K562 (cell line): ENCODE measurements around the gene FSTL1. TPM values are rescaled to one million over a fixed set of nuclear protein-coding genes. Genes with fewer than 3 reads are reported as not detected.

Experiments
- ATAC-seq: fragments of 200-7000 bp; cut with Tn5 transposase; 3 replicates; pipeline ENCODE4 v1.9.1; 2020; ENCODE audit warnings: moderate library complexity
- BruUV-seq: library from RNA; stranded (reverse); fragments of 400-500 nt; replicated peaks from 2 replicates; lab custom pipeline; 2021; lab: Mats Ljungman, UMichigan
- CTCF ChIA-PET: fragments of 300-600 bp; formaldehyde crosslinking; extraction: SDS; loops from one replicate; lab custom pipeline; 2021; ENCODE audit warnings: low intra/inter-chr PET ratio; lab: Yijun Ruan, JAX
- POLR2A ChIA-PET: fragments of 300-600, 350-650 bp; sonication (Branson Sonifier 250); formaldehyde crosslinking; extraction: SDS; loops from one replicate; lab custom pipeline; 2021; ENCODE audit warnings: antibody characterized with exemption, inconsistent platforms; lab: Yijun Ruan, JAX
- DNase-seq, 4 experiments: peaks; one replicate each; pipeline versions ENCODE4 v3.0.0 to v3.0.0-alpha.2; 2011 to 2018; ENCODE audit warnings: low spot score in 3 of 4, mixed read lengths in 3 of 4; ENCODE audit errors: extremely low read depth in 1 of 4
- FAIRE-seq: peaks from 2 replicates; lab custom pipeline; 2011; peaks lifted over from hg19 to GRCh38; lab: Jason Lieb, UNC
- H2AFZ ChIP-seq: 2 replicates; pipeline ENCODE4 v1.6.0; 2011; ENCODE audit warnings: low read depth, low read length, control low read depth, inconsistent platforms
- H3K27ac ChIP-seq: fragments of 200-600 bp; 3 replicates; pipeline ENCODE4 v1.8.0; 2011; ENCODE audit warnings: low read depth, mild to moderate bottlenecking, control low read depth, inconsistent platforms, low read length, moderate library complexity, mixed read lengths; ENCODE audit errors: extremely low read depth
- H3K27me3 ChIP-seq, 2 experiments: fragments of 300-600 bp in 1 of 2; 2 replicates in 1 of 2; 3 replicates in 1 of 2; pipeline versions ENCODE4 v1.6.0 to v1.8.0; 2011; ENCODE audit warnings: inconsistent platforms in 2 of 2, low read length in 2 of 2, mild to moderate bottlenecking in 1 of 2, mixed read lengths in 1 of 2, moderate library complexity in 1 of 2; ENCODE audit not compliant: control insufficient read depth in 2 of 2, insufficient read depth in 2 of 2
- H3K36me3 ChIP-seq: fragments of 300-600 bp; 3 replicates; pipeline ENCODE4 v1.8.0; 2011; ENCODE audit warnings: mild to moderate bottlenecking, low read length, inconsistent platforms; ENCODE audit not compliant: control insufficient read depth, insufficient read depth
- H3K4me1 ChIP-seq, 2 experiments: fragments of 200-600 bp in 1 of 2; replicated peaks in 1 of 2; 2 replicates in 1 of 2; 3 replicates in 1 of 2; pipeline versions ENCODE4 v1.5.1 to v1.8.0; 2011; ENCODE audit warnings: inconsistent platforms in 2 of 2, low read length in 2 of 2, mild to moderate bottlenecking in 1 of 2, mixed read lengths in 1 of 2, moderate library complexity in 1 of 2; ENCODE audit not compliant: control insufficient read depth in 2 of 2, insufficient read depth in 2 of 2
- H3K4me2 ChIP-seq: 2 replicates; pipeline ENCODE4 v1.6.1; 2011; ENCODE audit warnings: low read length, control low read depth, inconsistent platforms, mixed read lengths; ENCODE audit not compliant: insufficient read depth
- H3K4me3 ChIP-seq: fragments of 200-600 bp; sonication (generic), shearing (Covaris generic); 2 replicates; pipeline ENCODE4 v1.5.1; 2016; ENCODE audit warnings: control low read depth, inconsistent platforms
- H3K79me2 ChIP-seq: fragments of 200-600 bp; 3 replicates; pipeline ENCODE4 v1.8.0; 2011; ENCODE audit warnings: low read length, inconsistent platforms; ENCODE audit not compliant: control insufficient read depth, insufficient read depth
- H3K9ac ChIP-seq, 2 experiments: 2 replicates each; pipeline versions ENCODE4 v1.6.0 to v1.6.1; 2011; ENCODE audit warnings: low read depth in 2 of 2, low read length in 2 of 2, control low read depth in 1 of 2, inconsistent platforms in 1 of 2, mild to moderate bottlenecking in 1 of 2, mixed read lengths in 1 of 2; ENCODE audit not compliant: insufficient read depth in 1 of 2
- H3K9me1 ChIP-seq: one replicate; pipeline ENCODE4 v1.6.0; 2011; ENCODE audit warnings: inconsistent platforms, mild to moderate bottlenecking, low read length, moderate library complexity; ENCODE audit not compliant: control insufficient read depth, insufficient read depth
- H3K9me3 ChIP-seq: replicated peaks from 2 replicates; pipeline ENCODE4 v1.5.1; 2011; ENCODE audit warnings: low read depth, low read length, inconsistent platforms; ENCODE audit not compliant: control insufficient read depth, insufficient read depth
- H4K20me1 ChIP-seq: replicated peaks from 2 replicates; pipeline ENCODE4 v1.6.1; 2011; ENCODE audit warnings: low read length, inconsistent platforms, mixed read lengths; ENCODE audit not compliant: control insufficient read depth, insufficient read depth
- ARNT ChIP-seq, 2 experiments: fragments of 450-650 bp; IDR thresholded peaks; 2 replicates each; pipeline ENCODE4 v1.6.1; 2016; ENCODE audit warnings: mild to moderate bottlenecking in 1 of 2
- FOSL1 ChIP-seq: fragments of 200-800 bp; sonication (Bioruptor generic); conservative IDR thresholded peaks from 2 replicates; pipeline ENCODE4 v1.6.1; 2016; ENCODE audit warnings: missing genetic modification characterization, missing compliant biosample characterization
- FOXA3 ChIP-seq, 2 experiments: fragments of 450-650 bp in 1 of 2; sonication (generic) in 1 of 2; formaldehyde crosslinking; IDR thresholded peaks in 1 of 2; conservative IDR thresholded peaks in 1 of 2; 2 replicates each; pipeline versions ENCODE4 v1.4.0 to v1.8.0; 2020 to 2022; ENCODE audit warnings: mild to moderate bottlenecking in 2 of 2, missing genetic modification reagents in 1 of 2
- HNRNPH1 ChIP-seq: fragments of 200-400 bp; formaldehyde crosslinking; optimal IDR thresholded peaks from 2 replicates; pipeline ENCODE3; 2017; ENCODE audit warnings: low read depth, mild to moderate bottlenecking, low read length, moderate library complexity
- RBM34 ChIP-seq: fragments of 200-400 bp; formaldehyde crosslinking; IDR thresholded peaks from 2 replicates; pipeline ENCODE4 v1.6.1; 2018; ENCODE audit warnings: low read length, borderline replicate concordance; ENCODE audit not compliant: insufficient read depth
- SRSF9 ChIP-seq: fragments of 200-400 bp; formaldehyde crosslinking; IDR thresholded peaks from 2 replicates; pipeline ENCODE4 v1.6.1; 2017; ENCODE audit warnings: low read depth, low read length, borderline replicate concordance
- TRIM28 ChIP-seq: fragments of 450-650 bp; IDR thresholded peaks from 2 replicates; pipeline ENCODE4 v1.6.1; 2017
- WGBS: fragments of 100-300 bp; shearing (Covaris generic); methylation state at CpG from one replicate; pipeline ENCODE4 v1.1.6; 2016; ENCODE audit warnings: low coverage, mixed read lengths; ENCODE audit not compliant: insufficient coverage; ENCODE audit errors: missing lambda C conversion rate; 5-methylcytosine and 5-hydroxymethylcytosine counted together
- in situ Hi-C: fragments of 300-500 bp; cut with MboI; formaldehyde crosslinking; loops from 4 replicates; pipeline ENCODE4 v1.15.0; 2018; ENCODE audit warnings: inconsistent platforms, mixed read lengths
- intact Hi-C: fragments of 100-400 bp; cut with micrococcal nuclease; formaldehyde crosslinking; loops from 2 replicates; pipeline ENCODE4 v1.14.2; 2022
- polyA plus RNA-seq, 8 experiments: library from polyadenylated mRNA; depleted of rRNA in 4 of 8; stranded (reverse) in 5 of 8; unstranded in 3 of 8; fragments of >200 nt; fragmentation: Nextera tagmentation in 2 of 8; fragmentation: Illumina TruSeq in 1 of 8; extraction: Ambion mirVana in 2 of 8; extraction: Trizol in 1 of 8; gene quantifications; 2 replicates each; pipeline versions ENCODE4 v1.2.1 to v1.2.3, GENCODE V29; 2011 to 2014; ENCODE audit warnings: inconsistent platforms in 1 of 8, missing spikeins in 1 of 8
- total RNA-seq, 7 experiments: library from RNA; depleted of rRNA in 6 of 7; stranded (reverse); fragments of >200 nt in 6 of 7; fragmentation: Illumina TruSeq in 2 of 7; extraction: Trizol in 2 of 7; gene quantifications; 2 replicates each; pipeline versions ENCODE4 v1.2.1 to v1.2.3, GENCODE V29; 2011 to 2021; ENCODE audit warnings: low replicate concordance in 1 of 7
- TF ChIP-seq, protein P1 (sequence below): sonication (generic); formaldehyde crosslinking; IDR thresholded peaks from 2 replicates; pipeline ENCODE4 v1.8.0; 2022; ENCODE audit warnings: missing genetic modification reagents, mild to moderate bottlenecking, borderline replicate concordance
- TF ChIP-seq, protein P2 (sequence below), 3 experiments: IDR thresholded peaks in 2 of 3; conservative IDR thresholded peaks in 1 of 3; 2 replicates each; pipeline ENCODE4 v1.5.1; 2011 to 2012; ENCODE audit warnings: low read length in 3 of 3, mild to moderate bottlenecking in 3 of 3, control low read depth in 2 of 3, improper control_type of control experiment in 1 of 3, inconsistent platforms in 1 of 3, low read depth in 1 of 3, mixed read lengths in 1 of 3, moderate library complexity in 1 of 3; ENCODE audit not compliant: insufficient read depth in 2 of 3
- TF ChIP-seq, protein P3 (sequence below): fragments of 200-400 bp; formaldehyde crosslinking; IDR thresholded peaks from 2 replicates; pipeline ENCODE4 v1.6.1; 2017; ENCODE audit warnings: mild to moderate bottlenecking, low read depth, low read length, moderate library complexity

FSTL1 gene
- total and polyA plus RNA-seq, 9 of the 15 experiments (the other 6 are each of a cell fraction or from before 2014, with no cell fraction given), result 0.01 to 0.58 (median 0.08) TPM; not detected in 2

DNA sequence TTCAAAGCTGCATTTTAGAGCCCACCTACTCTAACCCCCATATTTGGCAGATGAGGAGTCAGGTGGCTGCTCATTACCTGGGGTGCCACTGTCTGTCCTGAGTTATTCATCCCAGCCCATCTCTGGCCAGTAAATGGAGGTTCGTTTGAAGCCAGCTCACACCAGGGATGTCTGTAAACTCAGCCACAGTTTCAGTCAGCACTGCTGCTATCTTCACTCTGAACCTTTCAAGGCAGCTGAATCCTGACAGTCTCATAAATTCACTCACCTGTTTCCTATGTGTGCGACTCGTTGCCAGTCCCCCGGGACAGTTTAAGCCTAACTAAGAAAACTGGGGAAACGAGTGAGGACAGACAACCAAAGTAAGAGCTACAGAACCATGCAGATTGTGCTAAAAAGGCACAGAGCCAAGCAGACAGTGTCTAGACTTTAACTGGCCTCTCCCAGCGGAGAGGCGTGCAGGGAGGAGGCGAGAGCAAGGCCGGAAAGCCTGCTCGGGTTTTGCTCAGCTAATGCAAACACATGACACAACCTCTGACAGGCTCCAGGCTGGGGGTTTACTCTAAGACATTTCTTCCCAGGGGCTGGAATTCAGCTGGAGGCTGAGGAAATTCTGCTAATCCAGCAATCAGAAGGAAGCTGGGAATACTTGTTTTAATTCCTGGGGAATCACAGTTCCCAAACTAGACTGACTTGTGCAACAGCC lies 12.0 kb downstream of the FSTL1 start (continued):
- TF ChIP-seq, protein P1, sequence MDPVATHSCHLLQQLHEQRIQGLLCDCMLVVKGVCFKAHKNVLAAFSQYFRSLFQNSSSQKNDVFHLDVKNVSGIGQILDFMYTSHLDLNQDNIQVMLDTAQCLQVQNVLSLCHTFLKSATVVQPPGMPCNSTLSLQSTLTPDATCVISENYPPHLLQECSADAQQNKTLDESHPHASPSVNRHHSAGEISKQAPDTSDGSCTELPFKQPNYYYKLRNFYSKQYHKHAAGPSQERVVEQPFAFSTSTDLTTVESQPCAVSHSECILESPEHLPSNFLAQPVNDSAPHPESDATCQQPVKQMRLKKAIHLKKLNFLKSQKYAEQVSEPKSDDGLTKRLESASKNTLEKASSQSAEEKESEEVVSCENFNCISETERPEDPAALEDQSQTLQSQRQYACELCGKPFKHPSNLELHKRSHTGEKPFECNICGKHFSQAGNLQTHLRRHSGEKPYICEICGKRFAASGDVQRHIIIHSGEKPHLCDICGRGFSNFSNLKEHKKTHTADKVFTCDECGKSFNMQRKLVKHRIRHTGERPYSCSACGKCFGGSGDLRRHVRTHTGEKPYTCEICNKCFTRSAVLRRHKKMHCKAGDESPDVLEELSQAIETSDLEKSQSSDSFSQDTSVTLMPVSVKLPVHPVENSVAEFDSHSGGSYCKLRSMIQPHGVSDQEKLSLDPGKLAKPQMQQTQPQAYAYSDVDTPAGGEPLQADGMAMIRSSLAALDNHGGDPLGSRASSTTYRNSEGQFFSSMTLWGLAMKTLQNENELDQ (CRISPR knock-in tag), result no peak
- TF ChIP-seq ARNT (IDR thresholded peaks at IDR 0.05), result no peak

DNA sequence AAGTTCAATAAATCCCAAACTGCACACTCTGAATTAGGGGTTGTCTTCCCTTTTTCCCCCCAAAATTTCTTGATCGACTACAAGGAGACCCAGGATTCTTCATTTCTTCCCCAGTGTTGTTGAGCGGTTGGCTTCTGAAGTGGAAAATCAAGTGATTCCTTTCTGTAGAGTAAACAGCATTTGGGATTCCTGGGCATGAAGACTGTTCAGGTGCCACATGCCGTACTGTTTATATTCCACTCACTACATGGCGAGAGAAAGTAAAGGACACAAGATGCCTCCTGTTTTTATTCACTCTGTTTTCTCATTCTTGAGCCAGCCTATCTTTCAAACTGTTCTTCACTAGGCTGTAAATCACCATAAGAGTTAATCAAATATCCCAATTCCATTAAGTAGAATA lies 12.6 kb downstream of the FSTL1 start:
- Histone ChIP-seq H3K4me2 (no peak overlapping the region), H3K4me1 (no peaks in the 10 kb centered on the region), H3K9me3 (no peaks in the 10 kb centered on the region), H2AFZ (no peak overlapping the region), H4K20me1 (no peaks in the 10 kb centered on the region), H3K9me1 (no peaks in the 10 kb centered on the region), H3K9ac (no peak overlapping the region), H3K36me3 (no peaks in the 10 kb centered on the region), H3K4me3 (no peak overlapping the region), H3K27me3 (peaks cover 0 to 11% of the 10 kb centered on the region in 2 experiments; a peak in 2 of 5 replicates), H3K27ac (no peak overlapping the region), H3K79me2 (no peaks in the 10 kb centered on the region)
- FAIRE-seq, result no peak
- no peak for DNase-seq
- WGBS, result 2% methylated on average over 4 of the region's 4 CpGs
- in situ Hi-C loops, result loop anchor here (25.0 kb wide), 1 partner anchor 551 kb away; no protein-coding TSS in a partner anchor
- no peak for ATAC-seq
- BruUV-seq, result no TSS peak
- intact Hi-C loops, result no loop called here
- no peak for TF ChIP-seq FOSL1 (tag)
- no peak for TF ChIP-seq FOXA3 (CRISPR knock-in tag; conservative IDR thresholded peaks at IDR 0.05 in 1 of 2, IDR thresholded peaks at IDR 0.05 in 1 of 2)
- no peak for TF ChIP-seq TRIM28
- no peak for TF ChIP-seq RBM34
- no peak for TF ChIP-seq HNRNPH1
- TF ChIP-seq, protein P2, sequence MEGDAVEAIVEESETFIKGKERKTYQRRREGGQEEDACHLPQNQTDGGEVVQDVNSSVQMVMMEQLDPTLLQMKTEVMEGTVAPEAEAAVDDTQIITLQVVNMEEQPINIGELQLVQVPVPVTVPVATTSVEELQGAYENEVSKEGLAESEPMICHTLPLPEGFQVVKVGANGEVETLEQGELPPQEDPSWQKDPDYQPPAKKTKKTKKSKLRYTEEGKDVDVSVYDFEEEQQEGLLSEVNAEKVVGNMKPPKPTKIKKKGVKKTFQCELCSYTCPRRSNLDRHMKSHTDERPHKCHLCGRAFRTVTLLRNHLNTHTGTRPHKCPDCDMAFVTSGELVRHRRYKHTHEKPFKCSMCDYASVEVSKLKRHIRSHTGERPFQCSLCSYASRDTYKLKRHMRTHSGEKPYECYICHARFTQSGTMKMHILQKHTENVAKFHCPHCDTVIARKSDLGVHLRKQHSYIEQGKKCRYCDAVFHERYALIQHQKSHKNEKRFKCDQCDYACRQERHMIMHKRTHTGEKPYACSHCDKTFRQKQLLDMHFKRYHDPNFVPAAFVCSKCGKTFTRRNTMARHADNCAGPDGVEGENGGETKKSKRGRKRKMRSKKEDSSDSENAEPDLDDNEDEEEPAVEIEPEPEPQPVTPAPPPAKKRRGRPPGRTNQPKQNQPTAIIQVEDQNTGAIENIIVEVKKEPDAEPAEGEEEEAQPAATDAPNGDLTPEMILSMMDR (IDR thresholded peaks at IDR 0.05 in 2 of 3, conservative IDR thresholded peaks at IDR 0.05 in 1 of 3; ENCODE audit: insufficient read depth in 2 of 3, low read depth in 1 of 3, low read length in 3 of 3), result no peak
- TF ChIP-seq, protein P3, sequence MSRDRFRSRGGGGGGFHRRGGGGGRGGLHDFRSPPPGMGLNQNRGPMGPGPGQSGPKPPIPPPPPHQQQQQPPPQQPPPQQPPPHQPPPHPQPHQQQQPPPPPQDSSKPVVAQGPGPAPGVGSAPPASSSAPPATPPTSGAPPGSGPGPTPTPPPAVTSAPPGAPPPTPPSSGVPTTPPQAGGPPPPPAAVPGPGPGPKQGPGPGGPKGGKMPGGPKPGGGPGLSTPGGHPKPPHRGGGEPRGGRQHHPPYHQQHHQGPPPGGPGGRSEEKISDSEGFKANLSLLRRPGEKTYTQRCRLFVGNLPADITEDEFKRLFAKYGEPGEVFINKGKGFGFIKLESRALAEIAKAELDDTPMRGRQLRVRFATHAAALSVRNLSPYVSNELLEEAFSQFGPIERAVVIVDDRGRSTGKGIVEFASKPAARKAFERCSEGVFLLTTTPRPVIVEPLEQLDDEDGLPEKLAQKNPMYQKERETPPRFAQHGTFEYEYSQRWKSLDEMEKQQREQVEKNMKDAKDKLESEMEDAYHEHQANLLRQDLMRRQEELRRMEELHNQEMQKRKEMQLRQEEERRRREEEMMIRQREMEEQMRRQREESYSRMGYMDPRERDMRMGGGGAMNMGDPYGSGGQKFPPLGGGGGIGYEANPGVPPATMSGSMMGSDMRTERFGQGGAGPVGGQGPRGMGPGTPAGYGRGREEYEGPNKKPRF, result no peak
- no peak for TF ChIP-seq SRSF9
- POLR2A ChIA-PET, result no interaction called here
- CTCF ChIA-PET, result no interaction called here
